PC-3 (cell line): ENCODE data around the gene NBAS.

Experiments
- EZH2 ChIP-seq: fragments of 300-600 bp; sonication (generic); IDR thresholded peaks from one replicate; pipeline ENCODE4 v1.6.1; 2017; ENCODE audit warnings: antibody characterized with exemption, mild to moderate bottlenecking, low read length; ENCODE audit not compliant: unreplicated experiment
- EZH2phosphoT487 ChIP-seq: fragments of 300-600 bp; sonication (generic); IDR thresholded peaks from 2 replicates; pipeline ENCODE4 v1.6.1; 2018; ENCODE audit warnings: mild to moderate bottlenecking, antibody characterized with exemption, low read length, borderline replicate concordance
- TF ChIP-seq, protein P1 (sequence below): fragments of 300-600 bp; sonication (generic); conservative IDR thresholded peaks from 2 replicates; pipeline ENCODE4 v1.5.1; 2017; ENCODE audit warnings: antibody characterized with exemption, low read depth, mild to moderate bottlenecking, low read length

GRCh38 chr2:15412309-15412708 lies 148.8 kb downstream of the NBAS start:
- TF ChIP-seq, protein P1, sequence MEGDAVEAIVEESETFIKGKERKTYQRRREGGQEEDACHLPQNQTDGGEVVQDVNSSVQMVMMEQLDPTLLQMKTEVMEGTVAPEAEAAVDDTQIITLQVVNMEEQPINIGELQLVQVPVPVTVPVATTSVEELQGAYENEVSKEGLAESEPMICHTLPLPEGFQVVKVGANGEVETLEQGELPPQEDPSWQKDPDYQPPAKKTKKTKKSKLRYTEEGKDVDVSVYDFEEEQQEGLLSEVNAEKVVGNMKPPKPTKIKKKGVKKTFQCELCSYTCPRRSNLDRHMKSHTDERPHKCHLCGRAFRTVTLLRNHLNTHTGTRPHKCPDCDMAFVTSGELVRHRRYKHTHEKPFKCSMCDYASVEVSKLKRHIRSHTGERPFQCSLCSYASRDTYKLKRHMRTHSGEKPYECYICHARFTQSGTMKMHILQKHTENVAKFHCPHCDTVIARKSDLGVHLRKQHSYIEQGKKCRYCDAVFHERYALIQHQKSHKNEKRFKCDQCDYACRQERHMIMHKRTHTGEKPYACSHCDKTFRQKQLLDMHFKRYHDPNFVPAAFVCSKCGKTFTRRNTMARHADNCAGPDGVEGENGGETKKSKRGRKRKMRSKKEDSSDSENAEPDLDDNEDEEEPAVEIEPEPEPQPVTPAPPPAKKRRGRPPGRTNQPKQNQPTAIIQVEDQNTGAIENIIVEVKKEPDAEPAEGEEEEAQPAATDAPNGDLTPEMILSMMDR = no peak
- TF ChIP-seq EZH2 (no peak), EZH2phosphoT487 (no peak)
